GM12878 (cell line): ENCODE measurements around the gene SIPA1. TPM values are rescaled to one million over a fixed set of nuclear protein-coding genes. Genes with fewer than 3 reads are reported as not detected.

Source experiments
- ASH2L ChIP-seq: fragments of 300-600, 200-600 bp; sonication (generic); IDR thresholded peaks from 2 replicates; pipeline ENCODE4 v1.6.1; 2017; ENCODE audit warnings: low read depth, mild to moderate bottlenecking, borderline replicate concordance
- BACH1 ChIP-seq: fragments of 450-650 bp; IDR thresholded peaks from 2 replicates; pipeline ENCODE4 v1.6.1; 2017; ENCODE audit warnings: mild to moderate bottlenecking, borderline replicate concordance
- BCL11A ChIP-seq: IDR thresholded peaks from 2 replicates; pipeline ENCODE4 v1.6.1; 2011; ENCODE audit warnings: low read depth, low read length
- CHD4 ChIP-seq: fragments of 200-600 bp; sonication (generic); IDR thresholded peaks from 2 replicates; pipeline ENCODE4 v1.6.1; 2016; ENCODE audit warnings: mild to moderate bottlenecking
- E2F8 ChIP-seq: fragments of 450-650 bp; IDR thresholded peaks from 2 replicates; pipeline ENCODE4 v1.6.1; 2018; ENCODE audit warnings: mild to moderate bottlenecking, low read depth, moderate library complexity; ENCODE audit not compliant: partially characterized antibody
- E4F1 ChIP-seq: fragments of 450-650 bp; IDR thresholded peaks from 2 replicates; pipeline ENCODE4 v1.6.1; 2018; ENCODE audit warnings: borderline replicate concordance, mild to moderate bottlenecking; ENCODE audit not compliant: partially characterized antibody
- IRF5 ChIP-seq: fragments of 450-650 bp; IDR thresholded peaks from 2 replicates; pipeline ENCODE4 v1.6.1; 2017; ENCODE audit warnings: borderline replicate concordance
- LARP7 ChIP-seq: fragments of 450-650 bp; IDR thresholded peaks from 2 replicates; pipeline ENCODE4 v1.6.1; 2017; ENCODE audit warnings: mild to moderate bottlenecking
- MAX ChIP-seq: IDR thresholded peaks from 2 replicates; pipeline ENCODE4 v1.6.1; 2012; ENCODE audit warnings: low read depth, low read length, improper control_type of control experiment
- MEF2B ChIP-seq: fragments of 450-650 bp; IDR thresholded peaks from 2 replicates; pipeline ENCODE4 v1.6.1; 2018; ENCODE audit warnings: mild to moderate bottlenecking, moderate library complexity; ENCODE audit not compliant: partially characterized antibody, poor library complexity, severe bottlenecking
- MXI1 ChIP-seq: fragments of 150-350 bp; IDR thresholded peaks from 2 replicates; pipeline ENCODE4 v1.6.1; 2011; ENCODE audit warnings: low read depth, mild to moderate bottlenecking, inconsistent platforms, low read length, improper control_type of control experiment
- PKNOX1 ChIP-seq: fragments of 450-650 bp; IDR thresholded peaks from 2 replicates; pipeline ENCODE4 v1.6.1; 2016; ENCODE audit warnings: mild to moderate bottlenecking
- SMAD5 ChIP-seq: IDR thresholded peaks from 2 replicates; pipeline ENCODE4 v1.6.1; 2016; ENCODE audit warnings: antibody characterized with exemption, low read depth
- STAT1 ChIP-seq: fragments of 450-650 bp; conservative IDR thresholded peaks from 2 replicates; pipeline ENCODE4 v1.6.1; 2014; ENCODE audit warnings: antibody characterized with exemption, mild to moderate bottlenecking
- TCF7 ChIP-seq: IDR thresholded peaks from 2 replicates; pipeline ENCODE4 v1.6.1; 2014; ENCODE audit warnings: antibody characterized with exemption, borderline replicate concordance
- ZBED1 ChIP-seq: IDR thresholded peaks from 2 replicates; pipeline ENCODE4 v1.6.1; 2016; ENCODE audit warnings: borderline replicate concordance
- ZNF24 ChIP-seq: fragments of 450-650 bp; IDR thresholded peaks from 2 replicates; pipeline ENCODE4 v1.6.1; 2017; ENCODE audit warnings: antibody characterized with exemption, mild to moderate bottlenecking
- ZZZ3 ChIP-seq: IDR thresholded peaks from 2 replicates; pipeline ENCODE4 v1.6.1; 2011; ENCODE audit warnings: low read depth; ENCODE audit not compliant: control insufficient read depth, insufficient read length
- polyA plus RNA-seq, 11 experiments: library from polyadenylated mRNA; depleted of rRNA in 4 of 11; unstranded in 6 of 11; stranded (reverse) in 5 of 11; fragments of >200 nt; fragmentation: Nextera tagmentation in 4 of 11; fragmentation: Illumina TruSeq in 1 of 11; extraction: Ambion mirVana in 4 of 11; extraction: Trizol in 1 of 11; gene quantifications; 1 replicate in 1 of 11; 2 replicates in 10 of 11; pipeline versions ENCODE4 v1.2.1 to v1.2.3, GENCODE V29; 2011 to 2016; ENCODE audit warnings: inconsistent platforms in 2 of 11, missing spikeins in 2 of 11, low read depth in 1 of 11
- total RNA-seq, 4 experiments: library from RNA; depleted of rRNA in 3 of 4; stranded (reverse); fragments of >200 nt in 3 of 4; fragmentation: Illumina TruSeq in 1 of 4; extraction: Trizol in 1 of 4; gene quantifications; 2 replicates each; pipeline versions ENCODE4 v1.2.1 to v1.2.3, GENCODE V29; 2013 to 2021

The SIPA1 gene
- total and polyA plus RNA-seq, 10 of the 15 experiments (the other 5 are each of a cell fraction or from before 2014, with no cell fraction given), result 1.0 to 139 (median 33.4) TPM

GRCh38 chr11:65588199-65589054 lies 49.5 kb upstream of the SIPA1 start (continued):
- peak; percentile 97 for TF ChIP-seq MEF2B
- peak; percentile 75 for TF ChIP-seq MAX
- no peak for TF ChIP-seq ASH2L
- peak; percentile 47 for TF ChIP-seq MXI1
- no peak for TF ChIP-seq TCF7
- peak; percentile 77; the same call in 1 of the 2 replicates for TF ChIP-seq ZBED1
- 0 out of 2 replicates have a peak, but pooled peaks have one; percentile 38 for TF ChIP-seq STAT1
- peak; percentile 87 for TF ChIP-seq LARP7
- no peak for TF ChIP-seq CHD4
- no peak for TF ChIP-seq ZNF24
- TF ChIP-seq BACH1, result peak; percentile 90; the same call in 1 of the 2 replicates
- TF ChIP-seq PKNOX1, result peak; percentile 45
- no peak for TF ChIP-seq IRF5
- no peak for TF ChIP-seq SMAD5
- peak; percentile 21 for TF ChIP-seq E4F1
- TF ChIP-seq ZZZ3, result no peak
- peak; percentile 83 for TF ChIP-seq BCL11A
- TF ChIP-seq E2F8, result peak; percentile 57
